ENCODE results near the gene CNIH2.

GRCh38 chr11:66242095-66242765 is 35.7 kb upstream of the CNIH2 start:
- no peak for TF ChIP-seq CTCF (IDR thresholded peaks at IDR 0.05)
- no peak for TF ChIP-seq POLR2A (IDR thresholded peaks at IDR 0.05)
- no peak for TF ChIP-seq POLR2AphosphoS5 (IDR thresholded peaks at IDR 0.05)
- no peak for TF ChIP-seq EP300 (IDR thresholded peaks at IDR 0.05)

Measured in stomach (tissue), 4 donors.